Lung microvascular endothelial cell (primary cell): Measurements from ENCODE around the gene ZNF692. TPM values are rescaled to one million over a fixed set of nuclear protein-coding genes. Genes with fewer than 3 reads are reported as not detected.
"Not testable (repeated sequence)": the region's sequence is repeated elsewhere in the genome, so short reads cannot be mapped to it uniquely, and the experiment has no call there.

Experiments used
- DNase-seq, 2 donors: peaks; one replicate each; pipeline versions ENCODE4 v3.0.0 to v3.0.0-alpha.2; 2010; ENCODE audit warnings: low read depth in 2 of 2
- total RNA-seq: library from RNA; depleted of rRNA; stranded (reverse); fragments of >200 nt; gene quantifications from 2 replicates; pipeline ENCODE4 v1.2.1, GENCODE V29; 2014

ZNF692 gene
- total RNA-seq, 1 donor from 2014 or later = 7.9 TPM

DNA sequence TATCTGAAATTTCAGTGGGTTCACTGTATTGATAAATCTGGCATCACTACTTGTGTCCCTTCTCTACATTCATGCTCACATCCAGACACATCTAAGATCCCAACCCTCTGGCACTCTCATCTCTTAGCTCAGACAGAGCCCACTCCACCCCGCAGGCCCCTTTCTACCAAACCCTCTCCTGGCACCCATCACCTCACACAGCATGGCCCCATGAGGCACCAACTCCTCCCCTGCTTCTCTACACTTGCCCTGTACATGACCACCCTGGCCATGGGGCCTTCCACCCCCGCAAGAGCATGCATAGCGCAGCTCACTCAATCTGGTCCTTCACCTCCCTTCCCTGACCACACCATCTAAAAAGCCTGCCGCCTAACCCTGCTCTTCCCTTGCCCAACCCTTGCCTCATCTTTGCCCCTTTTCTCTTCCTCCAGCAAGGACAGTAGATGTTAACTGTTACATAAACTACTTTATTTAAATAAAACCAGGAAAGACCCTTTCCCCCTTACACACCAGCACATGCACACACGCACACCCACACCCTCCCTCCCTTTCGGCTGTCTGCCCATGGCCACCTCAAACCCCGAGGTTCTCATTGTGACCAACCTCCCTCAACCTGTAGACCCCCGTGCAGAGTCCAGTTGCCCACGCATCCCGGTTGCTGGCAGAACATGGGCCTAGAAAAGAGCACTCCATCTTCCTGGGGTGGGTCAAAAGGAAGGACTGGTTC is 48.7 kb downstream of the ZNF692 start:
- DNase-seq = no peak

DNA sequence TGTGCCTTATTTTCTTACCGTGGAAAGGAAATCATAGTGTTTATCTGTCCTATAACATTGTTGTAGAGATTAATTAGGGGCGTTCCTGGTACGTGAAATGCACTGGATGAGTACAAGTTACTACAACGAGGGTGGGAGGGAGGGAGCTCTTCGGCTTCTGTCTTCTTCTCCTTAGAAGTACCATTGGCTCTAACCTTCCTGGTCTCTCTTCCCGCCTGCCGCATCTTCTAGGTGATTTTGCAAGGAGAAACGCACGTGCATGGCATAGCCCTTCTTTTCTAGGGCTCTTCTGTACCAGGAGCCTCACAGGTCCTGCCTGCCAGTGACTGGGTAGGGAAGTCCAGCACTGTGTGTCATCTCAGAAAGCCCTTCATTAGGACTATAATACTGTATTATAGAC is 50.0 kb downstream of the ZNF692 start:
- no peak for DNase-seq

- DNase-seq = peak; percentile 57 to 63
Observed at GRCh38 chr1:248807067-248807737, 51.7 kb downstream of the ZNF692 start.

- DNase-seq = no peak
Observed at GRCh38 chr1:248805876-248806275, 53.0 kb downstream of the ZNF692 start.

- no peak for DNase-seq
Observed at GRCh38 chr1:248804771-248805681, 53.9 kb downstream of the ZNF692 start.

DNA sequence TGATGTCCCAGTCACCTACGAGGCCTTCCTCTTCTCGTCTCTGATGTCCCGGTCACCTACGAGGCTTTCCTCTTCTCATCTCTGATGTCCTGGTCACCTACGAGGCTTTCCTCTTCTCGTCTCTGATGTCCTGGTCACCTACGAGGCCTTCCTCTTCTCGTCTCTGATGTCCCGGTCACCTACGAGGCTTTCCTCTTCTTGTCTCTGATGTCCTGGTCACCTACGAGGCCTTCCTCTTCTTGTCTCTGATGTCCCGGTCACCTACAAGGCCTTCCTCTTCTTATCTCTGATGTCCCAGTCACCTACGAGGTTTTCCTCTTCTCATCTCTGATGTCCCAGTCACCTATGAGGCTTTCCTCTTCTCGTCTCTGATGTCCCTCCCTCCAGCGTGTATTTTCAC is 55.4 kb downstream of the ZNF692 start:
- not testable (repeated sequence) for DNase-seq

- DNase-seq = no peak
Observed at GRCh38 chr1:248802454-248802853, 56.4 kb downstream of the ZNF692 start.

- DNase-seq = no peak
Observed at GRCh38 chr1:248800459-248800858, 58.4 kb downstream of the ZNF692 start.

Other genes starting within 250 kb of the ZNF692 start
- gene OR2T11, start 224.0 kb downstream of the ZNF692 start, total RNA-seq = not detected in 2 replicates
- gene OR2T35, start 213.8 kb downstream of the ZNF692 start, total RNA-seq = not detected in 2 replicates
- gene OR2T27, start 203.6 kb downstream of the ZNF692 start, total RNA-seq = not detected in 2 replicates
- not detected in 2 replicates for gene OR14I1, start 156.3 kb downstream of the ZNF692 start, total RNA-seq
- gene LYPD8, start 103.3 kb downstream of the ZNF692 start, total RNA-seq = not detected in 2 replicates
- 13.9 and 20.0 TPM in 2 replicates for gene SH3BP5L, start 33.2 kb downstream of the ZNF692 start, total RNA-seq
- gene ZNF672, start 20.9 kb downstream of the ZNF692 start, total RNA-seq = 12.0 and 16.7 TPM in 2 replicates
- gene PGBD2, start 47.1 kb upstream of the ZNF692 start, total RNA-seq = 4.8 and 10.9 TPM in 2 replicates